HepG2 (cell line): Measurements from ENCODE around the gene MYLK. TPM values are rescaled to one million over a fixed set of nuclear protein-coding genes. Genes with fewer than 3 reads are reported as not detected.
A peak's percentile ranks its signal among the peaks of the same experiment; 100 is the strongest.

ENCODE experiments used
- AHDC1 ChIP-seq: sonication (generic); formaldehyde crosslinking; IDR thresholded peaks from 2 replicates; pipeline ENCODE4 v1.5.1; 2020; ENCODE audit warnings: mild to moderate bottlenecking, missing genetic modification reagents, borderline replicate concordance
- GFI1 ChIP-seq: sonication (generic); formaldehyde crosslinking; IDR thresholded peaks from 2 replicates; pipeline ENCODE4 v1.5.0; 2020; ENCODE audit warnings: missing genetic modification reagents, mild to moderate bottlenecking, borderline replicate concordance
- GRHL1 ChIP-seq: sonication (generic); formaldehyde crosslinking; conservative IDR thresholded peaks from 2 replicates; pipeline ENCODE4 v1.8.0; 2022; ENCODE audit warnings: missing genetic modification reagents
- KLF6 ChIP-seq: IDR thresholded peaks from 2 replicates; pipeline ENCODE4 v1.8.0; 2016; ENCODE audit warnings: missing biosample characterization, missing genetic modification reagents
- MNT ChIP-seq: fragments of 450-650 bp; IDR thresholded peaks from 2 replicates; pipeline ENCODE4 v1.6.1; 2016
- SNAPC5 ChIP-seq: sonication (generic); formaldehyde crosslinking; IDR thresholded peaks from 2 replicates; pipeline ENCODE4 v1.8.1; 2023; ENCODE audit warnings: mild to moderate bottlenecking, missing genetic modification reagents, borderline replicate concordance
- ZBTB33 ChIP-seq: sonication (generic); formaldehyde crosslinking; IDR thresholded peaks from 2 replicates; pipeline ENCODE4 v1.4.0; 2020; ENCODE audit warnings: missing genetic modification reagents
- ZBTB43 ChIP-seq: sonication (generic); formaldehyde crosslinking; conservative IDR thresholded peaks from 2 replicates; pipeline ENCODE4 v1.4.0; 2020; ENCODE audit warnings: missing genetic modification reagents
- ZKSCAN1 ChIP-seq: fragments of 150-350 bp; IDR thresholded peaks from 2 replicates; pipeline ENCODE4 v1.6.1; 2014; ENCODE audit warnings: low read length
- ZNF33B ChIP-seq: sonication (generic); formaldehyde crosslinking; IDR thresholded peaks from 2 replicates; pipeline ENCODE4 v1.5.1; 2020; ENCODE audit warnings: mild to moderate bottlenecking, missing genetic modification reagents
- ZNF503 ChIP-seq: sonication (generic); formaldehyde crosslinking; IDR thresholded peaks from 2 replicates; pipeline ENCODE4 v1.4.0; 2020; ENCODE audit warnings: missing genetic modification reagents
- ZNF607 ChIP-seq: sonication (generic); formaldehyde crosslinking; IDR thresholded peaks from 2 replicates; pipeline ENCODE4 v1.5.1; 2020; ENCODE audit warnings: missing genetic modification reagents, mild to moderate bottlenecking, borderline replicate concordance
- ZSCAN22 ChIP-seq: sonication (generic); formaldehyde crosslinking; IDR thresholded peaks from 2 replicates; pipeline ENCODE4 v1.4.0; 2020; ENCODE audit warnings: mild to moderate bottlenecking, missing genetic modification reagents
- polyA plus RNA-seq, 8 experiments: library from polyadenylated mRNA; depleted of rRNA in 3 of 8; stranded (reverse) in 7 of 8; unstranded in 1 of 8; fragments of >200 nt; fragmentation: Illumina TruSeq in 4 of 8; extraction: Trizol in 4 of 8; gene quantifications; 2 replicates each; pipeline versions ENCODE4 v1.2.1 to v1.2.3, GENCODE V29; 2011 to 2016; ENCODE audit warnings: low read depth in 4 of 8, missing spikeins in 1 of 8, mixed read lengths in 1 of 8; ENCODE audit not compliant: insufficient read depth in 1 of 8
- total RNA-seq, 5 experiments: library from RNA; depleted of rRNA; stranded (reverse); fragments of >200 nt; fragmentation: Illumina TruSeq; extraction: Trizol; gene quantifications; 2 replicates each; pipeline ENCODE4 v1.2.3, GENCODE V29; 2016; ENCODE audit warnings: low read depth in 1 of 5

The MYLK gene
- total and polyA plus RNA-seq, 2 of the 13 experiments (the other 11 are each of a cell fraction or from before 2014, with no cell fraction given): 10.6 to 34.9 TPM

- TF ChIP-seq GFI1 (CRISPR knock-in tag) (no peak), SNAPC5 (CRISPR knock-in tag) (no peak), GRHL1 (no peak), ZNF607 (CRISPR knock-in tag) (no peak), ZNF503 (CRISPR knock-in tag) (no peak), ZBTB43 (no peak), ZSCAN22 (no peak), ZNF33B (no peak), ZKSCAN1 (no peak), AHDC1 (CRISPR knock-in tag) (no peak), KLF6 (CRISPR knock-in tag) (no peak), ZBTB33 (no peak), MNT (peak; percentile 20; the same call in 1 of the 2 replicates)
Observed at GRCh38 chr3:123642182-123642956, 241.8 kb downstream of the MYLK start (continued).
